ENCODE data around the gene MRPS18A. TPM values are rescaled to one million over a fixed set of nuclear protein-coding genes. Genes with fewer than 3 reads are reported as not detected.

MRPS18A gene
- total and polyA plus RNA-seq, 2 of the 8 experiments (the other 6 are each of a cell fraction or from before 2014, with no cell fraction given), result 48.3 to 121 TPM

GRCh38 chr6:43658161-43658560, 29.4 kb downstream of the MRPS18A start (continued):
- TF ChIP-seq KDM1A (IDR thresholded peaks at IDR 0.05; ENCODE audit: borderline replicate concordance, low read length) (no peak), CTCF (IDR thresholded peaks at IDR 0.05; ENCODE audit: control extremely low read depth in 1 of 3, insufficient read depth in 1 of 3, low read depth in 1 of 3, low read length in 3 of 3) (no peak), USF2 (IDR thresholded peaks at IDR 0.05; ENCODE audit: low read length) (no peak)

Measured in H1 (cell line).